H1 (cell line): Measurements from ENCODE around the gene DGKI. TPM values are rescaled to one million over a fixed set of nuclear protein-coding genes. Genes with fewer than 3 reads are reported as not detected.

Experiments
- CTCF ChIA-PET: fragments of 300-600 bp; sonication (Branson Sonifier 250); formaldehyde crosslinking; loops from one replicate; lab custom pipeline; 2021; ENCODE audit not compliant: partially characterized antibody; lab: Charles Lee
- POLR2A ChIA-PET: fragments of 300-600 bp; sonication (Branson Sonifier 250); formaldehyde crosslinking; loops from one replicate; lab custom pipeline; 2021; ENCODE audit warnings: inconsistent platforms; ENCODE audit not compliant: partially characterized antibody; lab: Charles Lee
- DNase-seq, 2 experiments: peaks; one replicate each; pipeline versions ENCODE4 v3.0.0 to v3.0.0-alpha.2; 2010 to 2022; ENCODE audit warnings: low spot score in 2 of 2, low read depth in 1 of 2, mixed read lengths in 1 of 2
- FAIRE-seq: peaks from 2 replicates; lab custom pipeline; 2011; peaks lifted over from hg19 to GRCh38; lab: Jason Lieb, UNC
- H2AFZ ChIP-seq: 2 replicates; pipeline ENCODE4 v1.8.1; 2012; ENCODE audit warnings: low read length, inconsistent platforms
- H2AK5ac ChIP-seq: 2 replicates; pipeline ENCODE4 v1.6.1; 2013; ENCODE audit warnings: low read depth, low read length
- H2BK120ac ChIP-seq: replicated peaks from 2 replicates; pipeline ENCODE3; 2013; ENCODE audit warnings: low read depth, low read length, inconsistent platforms
- H2BK12ac ChIP-seq: 2 replicates; pipeline ENCODE4 v1.6.1; 2013; ENCODE audit warnings: low read depth, low read length
- H2BK15ac ChIP-seq: 2 replicates; pipeline ENCODE4 v1.6.1; 2013; ENCODE audit warnings: low read length
- H2BK20ac ChIP-seq: 2 replicates; pipeline ENCODE4 v1.6.1; 2013; ENCODE audit warnings: low read length
- H2BK5ac ChIP-seq: 2 replicates; pipeline ENCODE4 v1.6.1; 2013; ENCODE audit warnings: low read depth, low read length
- H3K14ac ChIP-seq: 2 replicates; pipeline ENCODE4 v1.6.1; 2013; ENCODE audit warnings: inconsistent platforms; ENCODE audit not compliant: insufficient read length
- H3K18ac ChIP-seq: 2 replicates; pipeline ENCODE4 v1.6.1; 2013; ENCODE audit warnings: low read length; ENCODE audit errors: extremely low read depth
- H3K23ac ChIP-seq: 2 replicates; pipeline ENCODE4 v1.6.1; 2013; ENCODE audit warnings: inconsistent platforms; ENCODE audit not compliant: insufficient read length
- H3K23me2 ChIP-seq: 2 replicates; pipeline ENCODE4 v1.6.1; 2013; ENCODE audit warnings: low read depth, low read length
- H3K27ac ChIP-seq: 2 replicates; pipeline ENCODE4 v1.6.1; 2011; ENCODE audit warnings: low read depth, low read length, inconsistent platforms
- H3K27me3 ChIP-seq, 4 experiments: replicated peaks in 1 of 4; 1 replicate in 1 of 4; 2 replicates in 3 of 4; pipeline versions ENCODE4 v1.6.1 to v1.8.1; 2011 to 2013; ENCODE audit warnings: low read length in 3 of 4, mild to moderate bottlenecking in 3 of 4, inconsistent platforms in 2 of 4, mixed read lengths in 2 of 4, moderate library complexity in 1 of 4; ENCODE audit not compliant: control insufficient read depth in 3 of 4, insufficient read depth in 3 of 4; ENCODE audit errors: extremely low read depth in 1 of 4
- H3K36me3 ChIP-seq, 4 experiments: 2 replicates each; pipeline versions ENCODE4 v1.6.1 to v1.8.1; 2011 to 2013; ENCODE audit warnings: mild to moderate bottlenecking in 4 of 4, low read length in 3 of 4, moderate library complexity in 2 of 4, control low read depth in 1 of 4, inconsistent platforms in 1 of 4; ENCODE audit not compliant: insufficient read depth in 4 of 4, control insufficient read depth in 2 of 4
- H3K4ac ChIP-seq: replicated peaks from 2 replicates; pipeline ENCODE3; 2013; ENCODE audit warnings: low read length, low read depth, mixed read lengths, inconsistent platforms; ENCODE audit not compliant: insufficient read length
- H3K4me1 ChIP-seq, 4 experiments: replicated peaks in 1 of 4; 1 replicate in 1 of 4; 2 replicates in 3 of 4; pipeline versions ENCODE4 v1.6.1 to v1.8.1; 2011 to 2013; ENCODE audit warnings: low read length in 3 of 4, inconsistent platforms in 2 of 4, mixed read lengths in 1 of 4; ENCODE audit not compliant: insufficient read depth in 4 of 4, control insufficient read depth in 3 of 4
- H3K4me2 ChIP-seq, 2 experiments: 2 replicates each; pipeline versions ENCODE4 v1.6.1 to v1.8.1; 2011 to 2013; ENCODE audit warnings: low read depth in 2 of 2, low read length in 2 of 2, control low read depth in 1 of 2, inconsistent platforms in 1 of 2, mild to moderate bottlenecking in 1 of 2; ENCODE audit not compliant: insufficient read depth in 1 of 2
- H3K4me3 ChIP-seq, 4 experiments: fragments of 200-600, 300-600 bp in 1 of 4; sonication (generic), shearing (Covaris generic), sonication (Bioruptor Twin) in 1 of 4; 2 replicates each; pipeline versions ENCODE4 v1.5.1 to v1.8.1; 2011 to 2016; ENCODE audit warnings: low read length in 4 of 4, low read depth in 3 of 4, control low read depth in 2 of 4, inconsistent platforms in 2 of 4, mild to moderate bottlenecking in 2 of 4, mixed read lengths in 1 of 4, moderate library complexity in 1 of 4; ENCODE audit not compliant: insufficient read depth in 2 of 4; ENCODE audit errors: extremely low read depth in 1 of 4
- H3K56ac ChIP-seq: replicated peaks from 2 replicates; pipeline ENCODE3; 2013; ENCODE audit warnings: low read depth, mild to moderate bottlenecking, mixed read lengths, low read length, inconsistent platforms; ENCODE audit not compliant: insufficient read length
- H3K79me1 ChIP-seq: 2 replicates; pipeline ENCODE4 v1.6.1; 2013; ENCODE audit warnings: low read depth, low read length, control low read depth
- H3K79me2 ChIP-seq, 2 experiments: 2 replicates each; pipeline versions ENCODE4 v1.6.1 to v1.8.1; 2012 to 2013; ENCODE audit warnings: low read length in 2 of 2, mild to moderate bottlenecking in 2 of 2, inconsistent platforms in 1 of 2; ENCODE audit not compliant: insufficient read depth in 2 of 2, control insufficient read depth in 1 of 2
- H3K9ac ChIP-seq, 4 experiments: replicated peaks in 1 of 4; 1 replicate in 1 of 4; 2 replicates in 3 of 4; pipeline versions ENCODE4 v1.6.1 to v1.8.1; 2011 to 2013; ENCODE audit warnings: low read depth in 3 of 4, low read length in 3 of 4, control low read depth in 2 of 4, mild to moderate bottlenecking in 2 of 4, moderate library complexity in 2 of 4, inconsistent platforms in 1 of 4; ENCODE audit errors: extremely low read depth in 1 of 4
- H3K9me3 ChIP-seq, 2 experiments: 2 replicates each; pipeline versions ENCODE4 v1.6.1 to v1.8.1; 2012 to 2013; ENCODE audit warnings: mild to moderate bottlenecking in 2 of 2, moderate library complexity in 2 of 2, control low read depth in 1 of 2, inconsistent platforms in 1 of 2, low read depth in 1 of 2, low read length in 1 of 2, mixed read lengths in 1 of 2; ENCODE audit not compliant: insufficient read depth in 2 of 2
- H4K20me1 ChIP-seq, 2 experiments: replicated peaks in 1 of 2; 2 replicates each; pipeline versions ENCODE3 to v1.8.1; 2011 to 2013; ENCODE audit warnings: inconsistent platforms in 2 of 2, low read length in 2 of 2, mild to moderate bottlenecking in 1 of 2; ENCODE audit not compliant: insufficient read depth in 2 of 2, control insufficient read depth in 1 of 2
- H4K5ac ChIP-seq: 2 replicates; pipeline ENCODE4 v1.6.1; 2013; ENCODE audit warnings: low read length, low read depth, mixed read lengths, inconsistent platforms; ENCODE audit not compliant: insufficient read length
- H4K8ac ChIP-seq: 2 replicates; pipeline ENCODE4 v1.8.0; 2013; ENCODE audit warnings: mild to moderate bottlenecking, moderate library complexity, low read length, inconsistent platforms; ENCODE audit not compliant: insufficient read depth; ENCODE audit errors: extremely low read depth
- H4K91ac ChIP-seq: replicated peaks from 2 replicates; pipeline ENCODE3; 2013; ENCODE audit warnings: low read length, mixed read lengths, inconsistent platforms; ENCODE audit not compliant: insufficient read length
- CHD1 ChIP-seq: IDR thresholded peaks from 2 replicates; pipeline ENCODE4 v1.6.1; 2012; ENCODE audit warnings: low read depth, low read length, improper control_type of control experiment
- CHD2 ChIP-seq: IDR thresholded peaks from 2 replicates; pipeline ENCODE4 v1.6.1; 2012; ENCODE audit warnings: low read length, improper control_type of control experiment
- KDM5A ChIP-seq: fragments of 200-600 bp; IDR thresholded peaks from 2 replicates; pipeline ENCODE4 v1.7.1; 2012; ENCODE audit warnings: mild to moderate bottlenecking, low read length, inconsistent platforms, mixed read lengths
- PHF8 ChIP-seq: fragments of 200-600 bp; sonication (generic); conservative IDR thresholded peaks from 2 replicates; pipeline ENCODE4 v1.7.1; 2012; ENCODE audit warnings: low read depth, mild to moderate bottlenecking, inconsistent platforms, low read length, moderate library complexity
- WGBS, 2 experiments: shearing (Covaris generic) in 1 of 2; methylation state at CpG; one replicate each; pipeline versions ENCODE4 v1.1.6 to v1.1.7; 2013 to 2015; ENCODE audit warnings: low lambda C conversion rate in 2 of 2, mixed read lengths in 2 of 2, inconsistent platforms in 1 of 2, low coverage in 1 of 2, missing lambda C conversion rate in 1 of 2; ENCODE audit not compliant: insufficient replicate concordance in 2 of 2, insufficient coverage in 1 of 2, insufficient read length in 1 of 2; ENCODE audit errors: extremely low coverage in 1 of 2, missing lambda C conversion rate in 1 of 2; 5-methylcytosine and 5-hydroxymethylcytosine counted together
- polyA plus RNA-seq, 7 experiments: library from polyadenylated mRNA; depleted of rRNA in 3 of 7; stranded (reverse) in 5 of 7; unstranded in 2 of 7; fragments of >200 nt in 5 of 7; fragments of 200-250 nt in 2 of 7; gene quantifications; 1 replicate in 5 of 7; 2 replicates in 1 of 7; 4 replicates in 1 of 7; pipeline versions ENCODE4 v1.2.1 to v1.2.3, GENCODE V29; 2011 to 2013; ENCODE audit warnings: missing spikeins in 2 of 7, mixed read lengths in 2 of 7
- total RNA-seq: library from RNA; stranded (reverse); fragmentation: NEBNext Ultra II Directional; extraction: Animal tissue kit (Norgen Biotek cat#: 25700); gene quantifications from 2 replicates; pipeline ENCODE4 v1.2.1, GENCODE V29; 2021
- TF ChIP-seq, protein P1 (sequence below): IDR thresholded peaks from 2 replicates; pipeline ENCODE4 v1.6.1; 2012; ENCODE audit warnings: inconsistent platforms
- TF ChIP-seq, protein P2 (sequence below): IDR thresholded peaks from 2 replicates; pipeline ENCODE4 v1.6.1; 2011; ENCODE audit warnings: low read length, improper control_type of control experiment
- TF ChIP-seq, protein P3 (sequence below): IDR thresholded peaks from 2 replicates; pipeline ENCODE4 v1.6.1; 2011; ENCODE audit warnings: low read depth, mild to moderate bottlenecking, low read length; ENCODE audit not compliant: insufficient read depth
- TF ChIP-seq, protein P4 (sequence below): IDR thresholded peaks from 2 replicates; pipeline ENCODE4 v1.6.1; 2012; ENCODE audit warnings: low read length, inconsistent platforms

Gene DGKI
- total and polyA plus RNA-seq, 2 of the 8 experiments (the other 6 are each of a cell fraction or from before 2014, with no cell fraction given) = 0.20 to 0.71 TPM

DNA sequence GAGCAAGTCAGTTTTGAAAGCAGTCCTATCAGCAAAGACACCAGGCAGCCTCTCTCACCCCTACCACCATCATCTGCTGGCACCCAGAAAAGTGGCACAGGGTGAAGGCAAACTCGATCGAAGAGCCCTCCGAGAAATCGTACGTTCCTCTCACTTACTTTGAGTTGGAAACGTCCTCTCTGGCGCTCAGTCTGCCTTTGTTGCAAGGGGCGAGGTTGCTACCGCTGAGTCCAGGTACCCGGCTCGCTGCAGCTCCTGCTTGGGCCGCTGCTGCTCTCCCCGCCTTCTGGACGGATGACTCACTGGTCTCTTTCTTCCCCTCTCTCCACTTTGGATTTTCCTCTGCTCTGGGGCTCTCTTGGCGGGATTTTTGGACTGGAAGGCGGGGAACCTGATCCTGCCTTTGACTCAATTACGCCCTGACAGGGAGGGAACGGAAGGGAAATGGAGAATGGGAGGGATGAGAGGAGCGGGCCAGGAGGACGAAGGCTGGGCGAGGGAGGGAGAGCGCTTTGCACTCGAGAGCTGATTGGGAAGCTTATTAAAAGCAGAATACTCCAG, 503.4 kb downstream of the DGKI start, which contains the start of gene PTN:
TSS of gene PTN (minus strand) at position 453 of the 561 bp plus-strand sequence. CDS start 88,760 bp downstream, outside the sequence.
- H2BK5ac ChIP-seq = peak within 1 kb of the TSS; percentile 46
- H2BK15ac ChIP-seq = no peak within 1 kb of the TSS; the same call in 1 of the 2 replicates
- H3K23me2 ChIP-seq = peaks cover 9% of the 10 kb centered on the region
- peak within 1 kb of the TSS; percentile 46; the same call in 1 of the 2 replicates for H3K27ac ChIP-seq
- H3K4me2 ChIP-seq = peak within 1 kb of the TSS; percentile 93 to 96
- H2BK20ac ChIP-seq = 0 out of 2 replicates have a peak within 1 kb of the TSS, but pooled peaks have one; percentile 55
- H2BK120ac ChIP-seq = peak within 1 kb of the TSS; percentile 33
- H4K20me1 ChIP-seq = no peaks in the 10 kb centered on the region
- H3K79me2 ChIP-seq = peaks cover 0 to 11% of the 10 kb centered on the region in 2 experiments; a peak in 1 of 4 replicates
- 0 out of 2 replicates have a peak, but pooled peaks cover 2% of the 10 kb centered on the region for H3K79me1 ChIP-seq
- H2AFZ ChIP-seq = peak within 1 kb of the TSS; percentile 94
- H3K36me3 ChIP-seq = 0 out of 8 replicates have a peak, but pooled peaks cover 0 to 2% (median 0%) of the 10 kb centered on the region in 4 experiments
- DNase-seq (peak; percentile 31 to 73), FAIRE-seq (no peak)
- POLR2A ChIA-PET = interaction anchor here (1.0 kb wide), 1 partner anchor 57 kb away, joined by 3 read pairs; no protein-coding TSS in a partner anchor
- peaks cover 0 to 8% (median 5%) of the 10 kb centered on the region in 4 experiments; a peak in 5 of 7 replicates for H3K4me1 ChIP-seq
- H4K91ac ChIP-seq = peak within 1 kb of the TSS; percentile 19
- peak within 1 kb of the TSS; percentile 47 for H3K4ac ChIP-seq
- no peak within 1 kb of the TSS for H2AK5ac ChIP-seq
- 2% methylated on average over 21 of the region's 23 CpGs; no CpG with 5 or more reads in 1 of the 2 experiments for WGBS, 2 experiments
- peak within 1 kb of the TSS; percentile 2 for H4K5ac ChIP-seq
- no peak within 1 kb of the TSS for H4K8ac ChIP-seq
- H3K9ac ChIP-seq = peak within 1 kb of the TSS in 3 of 4 experiments; percentile 76 to 86 (median 81); a peak in 6 of 7 replicates
- H3K27me3 ChIP-seq = no peaks in the 10 kb centered on the region; a peak in 1 of 7 replicates
- H3K14ac ChIP-seq = no peak within 1 kb of the TSS
- H3K23ac ChIP-seq = no peak within 1 kb of the TSS
- peak within 1 kb of the TSS; percentile 69 to 79 (median 72) for H3K4me3 ChIP-seq
- peak within 1 kb of the TSS; percentile 91 for H3K18ac ChIP-seq
- no peak within 1 kb of the TSS for H3K56ac ChIP-seq
- H2BK12ac ChIP-seq = peak within 1 kb of the TSS; percentile 13
- CTCF ChIA-PET = interaction anchor here (0.8 to 3.6 kb wide), 6 partner anchors 14 to 174 kb away, joined by 3 to 11 read pairs (median 4); no protein-coding TSS in a partner anchor
- no peaks in the 10 kb centered on the region for H3K9me3 ChIP-seq
- TF ChIP-seq CHD2 = no peak
- TF ChIP-seq, protein P1, sequence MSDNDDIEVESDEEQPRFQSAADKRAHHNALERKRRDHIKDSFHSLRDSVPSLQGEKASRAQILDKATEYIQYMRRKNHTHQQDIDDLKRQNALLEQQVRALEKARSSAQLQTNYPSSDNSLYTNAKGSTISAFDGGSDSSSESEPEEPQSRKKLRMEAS = peak; percentile 61
- TF ChIP-seq, protein P2, sequence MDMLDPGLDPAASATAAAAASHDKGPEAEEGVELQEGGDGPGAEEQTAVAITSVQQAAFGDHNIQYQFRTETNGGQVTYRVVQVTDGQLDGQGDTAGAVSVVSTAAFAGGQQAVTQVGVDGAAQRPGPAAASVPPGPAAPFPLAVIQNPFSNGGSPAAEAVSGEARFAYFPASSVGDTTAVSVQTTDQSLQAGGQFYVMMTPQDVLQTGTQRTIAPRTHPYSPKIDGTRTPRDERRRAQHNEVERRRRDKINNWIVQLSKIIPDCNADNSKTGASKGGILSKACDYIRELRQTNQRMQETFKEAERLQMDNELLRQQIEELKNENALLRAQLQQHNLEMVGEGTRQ = no peak
- TF ChIP-seq CHD1 = no peak
- TF ChIP-seq PHF8 = no peak; the same call in 1 of the 2 replicates
- TF ChIP-seq, protein P3, sequence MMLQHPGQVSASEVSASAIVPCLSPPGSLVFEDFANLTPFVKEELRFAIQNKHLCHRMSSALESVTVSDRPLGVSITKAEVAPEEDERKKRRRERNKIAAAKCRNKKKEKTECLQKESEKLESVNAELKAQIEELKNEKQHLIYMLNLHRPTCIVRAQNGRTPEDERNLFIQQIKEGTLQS = 0 out of 2 replicates have a peak, but pooled peaks have one; percentile 4
- TF ChIP-seq, protein P4, sequence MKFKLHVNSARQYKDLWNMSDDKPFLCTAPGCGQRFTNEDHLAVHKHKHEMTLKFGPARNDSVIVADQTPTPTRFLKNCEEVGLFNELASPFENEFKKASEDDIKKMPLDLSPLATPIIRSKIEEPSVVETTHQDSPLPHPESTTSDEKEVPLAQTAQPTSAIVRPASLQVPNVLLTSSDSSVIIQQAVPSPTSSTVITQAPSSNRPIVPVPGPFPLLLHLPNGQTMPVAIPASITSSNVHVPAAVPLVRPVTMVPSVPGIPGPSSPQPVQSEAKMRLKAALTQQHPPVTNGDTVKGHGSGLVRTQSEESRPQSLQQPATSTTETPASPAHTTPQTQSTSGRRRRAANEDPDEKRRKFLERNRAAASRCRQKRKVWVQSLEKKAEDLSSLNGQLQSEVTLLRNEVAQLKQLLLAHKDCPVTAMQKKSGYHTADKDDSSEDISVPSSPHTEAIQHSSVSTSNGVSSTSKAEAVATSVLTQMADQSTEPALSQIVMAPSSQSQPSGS = no peak
- no peak for TF ChIP-seq KDM5A
